H9 (cell line): ENCODE measurements around the gene HMGCL. TPM values are rescaled to one million over a fixed set of nuclear protein-coding genes. Genes with fewer than 3 reads are reported as not detected.

Source experiments
- DNase-seq: peaks from one replicate; pipeline ENCODE4 v3.0.0-alpha.2; 2017
- H2AFZ ChIP-seq: one replicate; pipeline ENCODE4 v1.6.1; 2013; ENCODE audit warnings: mild to moderate bottlenecking, low read length, control low read depth, moderate library complexity
- H2AK5ac ChIP-seq: 2 replicates; pipeline ENCODE4 v1.6.1; 2013; ENCODE audit warnings: low read length, control low read depth, mixed read lengths; ENCODE audit not compliant: insufficient read length
- H2BK120ac ChIP-seq: one replicate; pipeline ENCODE4 v1.6.1; 2013; ENCODE audit warnings: low read depth, mild to moderate bottlenecking, low read length, control low read depth, inconsistent platforms; ENCODE audit not compliant: poor library complexity, severe bottlenecking
- H2BK12ac ChIP-seq: 2 replicates; pipeline ENCODE4 v1.6.1; 2013; ENCODE audit warnings: low read length, control low read depth, mixed read lengths, low read depth; ENCODE audit not compliant: insufficient read length
- H2BK15ac ChIP-seq: 2 replicates; pipeline ENCODE4 v1.6.1; 2013; ENCODE audit warnings: low read depth, low read length, control low read depth
- H2BK20ac ChIP-seq: one replicate; pipeline ENCODE4 v1.6.1; 2013; ENCODE audit warnings: low read depth, mild to moderate bottlenecking, low read length, control low read depth, inconsistent platforms; ENCODE audit not compliant: poor library complexity, severe bottlenecking
- H2BK5ac ChIP-seq: 2 replicates; pipeline ENCODE4 v1.6.1; 2013; ENCODE audit warnings: low read length, control low read depth, mixed read lengths; ENCODE audit not compliant: insufficient read length
- H3K14ac ChIP-seq: 2 replicates; pipeline ENCODE4 v1.6.1; 2013; ENCODE audit warnings: low read length, control low read depth; ENCODE audit not compliant: insufficient read depth
- H3K18ac ChIP-seq: 2 replicates; pipeline ENCODE4 v1.6.1; 2013; ENCODE audit warnings: low read depth, mild to moderate bottlenecking, mixed read lengths, low read length, control low read depth; ENCODE audit not compliant: insufficient read length
- H3K23ac ChIP-seq: 2 replicates; pipeline ENCODE4 v1.6.1; 2013; ENCODE audit warnings: low read length, control low read depth, mixed read lengths, low read depth; ENCODE audit not compliant: insufficient read length
- H3K23me2 ChIP-seq: 2 replicates; pipeline ENCODE4 v1.6.1; 2013; ENCODE audit warnings: low read depth, mild to moderate bottlenecking, mixed read lengths, low read length, control low read depth; ENCODE audit not compliant: insufficient read length, poor library complexity, severe bottlenecking
- H3K27ac ChIP-seq: 2 replicates; pipeline ENCODE4 v1.5.1; 2013; ENCODE audit warnings: low read length, control low read depth, mixed read lengths, low read depth; ENCODE audit not compliant: insufficient read length
- H3K27me3 ChIP-seq: 2 replicates; pipeline ENCODE4 v1.6.1; 2013; ENCODE audit warnings: low read length, control low read depth, inconsistent platforms; ENCODE audit not compliant: insufficient read depth
- H3K4ac ChIP-seq: 2 replicates; pipeline ENCODE4 v1.6.1; 2013; ENCODE audit warnings: low read depth, mild to moderate bottlenecking, control low read depth, inconsistent platforms, low read length, moderate library complexity
- H3K4me1 ChIP-seq: 2 replicates; pipeline ENCODE4 v1.6.1; 2013; ENCODE audit warnings: low read length, control low read depth, inconsistent platforms; ENCODE audit not compliant: insufficient read depth
- H3K4me2 ChIP-seq: 2 replicates; pipeline ENCODE4 v1.6.1; 2013; ENCODE audit warnings: low read length, control low read depth, mixed read lengths; ENCODE audit not compliant: insufficient read length, insufficient read depth
- H3K56ac ChIP-seq: 2 replicates; pipeline ENCODE4 v1.6.1; 2013; ENCODE audit warnings: low read depth, mild to moderate bottlenecking, mixed read lengths, low read length, control low read depth; ENCODE audit not compliant: insufficient read length
- H3K79me1 ChIP-seq: 2 replicates; pipeline ENCODE4 v1.6.1; 2013; ENCODE audit warnings: low read depth, mild to moderate bottlenecking, moderate library complexity, low read length, control low read depth, inconsistent platforms; ENCODE audit not compliant: insufficient read depth, poor library complexity, severe bottlenecking
- H3K79me2 ChIP-seq: 2 replicates; pipeline ENCODE4 v1.6.1; 2013; ENCODE audit warnings: low read length, control low read depth, inconsistent platforms; ENCODE audit not compliant: insufficient read depth
- H3K9ac ChIP-seq: 2 replicates; pipeline ENCODE4 v1.6.1; 2013; ENCODE audit warnings: low read length, control low read depth, mixed read lengths; ENCODE audit not compliant: insufficient read length; ENCODE audit errors: extremely low read depth
- H3K9me3 ChIP-seq: one replicate; pipeline ENCODE4 v1.6.1; 2013; ENCODE audit warnings: low read depth, low read length, inconsistent platforms; ENCODE audit not compliant: control insufficient read depth
- H3T11ph ChIP-seq: one replicate; pipeline ENCODE4 v1.6.1; 2013; ENCODE audit warnings: mild to moderate bottlenecking, low read length, control low read depth, inconsistent platforms
- H4K20me1 ChIP-seq: one replicate; pipeline ENCODE4 v1.6.1; 2013; ENCODE audit not compliant: control insufficient read depth, insufficient read length, insufficient read depth
- H4K5ac ChIP-seq: 2 replicates; pipeline ENCODE4 v1.6.1; 2013; ENCODE audit warnings: low read depth, mild to moderate bottlenecking, mixed read lengths, low read length, control low read depth; ENCODE audit not compliant: insufficient read length
- H4K8ac ChIP-seq: replicated peaks from 2 replicates; pipeline ENCODE4 v1.6.1; 2013; ENCODE audit warnings: low read length, control low read depth, mixed read lengths, low read depth; ENCODE audit not compliant: insufficient read length
- H4K91ac ChIP-seq: 2 replicates; pipeline ENCODE4 v1.6.1; 2013; ENCODE audit warnings: low read depth, mild to moderate bottlenecking, moderate library complexity, mixed read lengths, low read length, control low read depth; ENCODE audit not compliant: insufficient read length
- H3K27ac Mint-ChIP-seq, 3 experiments: 2 replicates in 2 of 3; 3 replicates in 1 of 3; pipeline ENCODE4 v1.8.0; 2020 to 2021; ENCODE audit warnings: mixed read lengths in 3 of 3, mild to moderate bottlenecking in 1 of 3, moderate library complexity in 1 of 3
- H3K27me3 Mint-ChIP-seq: 2 replicates; pipeline ENCODE4 v1.8.0; 2021; ENCODE audit warnings: low read depth, mild to moderate bottlenecking, moderate library complexity, mixed read lengths
- H3K36me3 Mint-ChIP-seq, 3 experiments: 2 replicates in 2 of 3; 3 replicates in 1 of 3; pipeline ENCODE4 v1.8.0; 2020 to 2021; ENCODE audit warnings: low read depth in 3 of 3, mixed read lengths in 3 of 3; ENCODE audit not compliant: insufficient read depth in 1 of 3
- H3K4me1 Mint-ChIP-seq, 2 experiments: 2 replicates each; pipeline ENCODE4 v1.8.0; 2020; ENCODE audit warnings: mixed read lengths in 2 of 2
- H3K4me3 Mint-ChIP-seq, 2 experiments: 2 replicates in 1 of 2; 3 replicates in 1 of 2; pipeline ENCODE4 v1.8.0; 2020 to 2021; ENCODE audit warnings: mild to moderate bottlenecking in 2 of 2, mixed read lengths in 2 of 2, moderate library complexity in 1 of 2
- H3K9me3 Mint-ChIP-seq, 2 experiments: 2 replicates in 1 of 2; 3 replicates in 1 of 2; pipeline ENCODE4 v1.8.0; 2020; ENCODE audit warnings: mild to moderate bottlenecking in 2 of 2, mixed read lengths in 2 of 2, moderate library complexity in 1 of 2
- WGBS: extraction: QIAGEN DNeasy Blood & Tissue Kit; methylation state at CpG from one replicate; pipeline ENCODE4 v1.1.7; 2013; ENCODE audit warnings: missing lambda C conversion rate, low lambda C conversion rate, mixed read lengths; ENCODE audit not compliant: insufficient read length; ENCODE audit errors: extremely low coverage; 5-methylcytosine and 5-hydroxymethylcytosine counted together
- total RNA-seq: library from RNA; stranded (reverse); gene quantifications from 2 replicates; pipeline ENCODE4 v1.2.1, GENCODE V29; 2021
- TF ChIP-seq, protein P1 (sequence below): fragments of 200-600 bp; sonication (generic); conservative IDR thresholded peaks from 3 replicates; pipeline ENCODE4 v1.8.0; 2021; ENCODE audit warnings: antibody characterized with exemption, mild to moderate bottlenecking

The HMGCL gene
- total RNA-seq, 1 experiment from 2014 or later: 15.9 TPM

DNA sequence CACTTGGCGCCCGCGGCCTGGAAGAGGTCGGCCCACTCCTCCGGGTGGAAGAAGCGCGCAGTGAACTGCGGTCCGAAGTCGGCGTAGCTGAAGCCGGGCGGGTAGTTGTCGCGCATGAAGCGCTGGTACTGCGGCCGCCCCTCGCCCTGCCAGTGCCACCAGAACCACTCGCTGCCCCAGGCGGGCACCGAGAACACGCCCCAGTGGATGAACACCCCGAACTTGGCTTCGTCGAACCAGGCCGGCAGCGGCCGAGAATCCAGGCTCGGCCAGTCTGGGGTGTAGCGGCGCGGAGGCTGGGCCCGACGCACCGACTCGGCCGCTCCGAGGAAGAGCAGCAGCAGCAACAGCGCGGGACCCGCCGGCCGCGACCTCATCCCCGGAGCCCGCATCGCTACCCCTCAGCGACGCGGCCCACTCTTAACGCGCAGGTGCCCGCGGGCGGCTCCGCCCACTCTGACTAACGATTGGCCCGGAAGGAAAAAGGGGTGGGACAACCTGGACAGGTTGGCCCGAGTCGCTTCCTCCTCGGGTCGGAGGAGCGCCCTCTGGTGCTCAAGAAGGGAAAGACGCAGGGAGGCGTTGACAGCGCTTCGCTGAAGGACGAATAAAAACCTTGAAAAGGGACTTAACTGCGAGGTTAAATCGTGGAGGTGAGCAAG, 42.8 kb upstream of the HMGCL start, which contains the start of gene FUCA1:
FUCA1 (minus strand) TSS at position 396 of the 662 bp plus-strand sequence; CDS start at position 392, 4 bp downstream.
- Histone ChIP-seq H3K14ac (no peak within 1 kb of the TSS), H2BK5ac (no peak within 1 kb of the TSS), H3K4me2 (peak within 1 kb of the TSS; percentile 48), H2BK15ac (no peak within 1 kb of the TSS; the same call in 1 of the 2 replicates), H2BK20ac (no peak within 1 kb of the TSS), H4K8ac (no peak within 1 kb of the TSS), H3K9ac (no peak within 1 kb of the TSS), H3K9me3 (no peaks in the 10 kb centered on the region), H2AK5ac (no peak within 1 kb of the TSS), H2BK120ac (no peak within 1 kb of the TSS), H4K20me1 (no peaks in the 10 kb centered on the region), H3K27ac (no peak within 1 kb of the TSS), H3K23ac (no peak within 1 kb of the TSS), H3K4me1 (no peaks in the 10 kb centered on the region), H3T11ph (no peak within 1 kb of the TSS), H4K5ac (no peak within 1 kb of the TSS), H3K18ac (no peak within 1 kb of the TSS), H3K27me3 (peaks cover 3% of the 10 kb centered on the region; the same call in 1 of the 2 replicates), H3K56ac (no peak within 1 kb of the TSS), H2AFZ (no peak within 1 kb of the TSS), H3K79me1 (no peaks in the 10 kb centered on the region), H2BK12ac (no peak within 1 kb of the TSS), H3K4ac (no peak within 1 kb of the TSS), H3K23me2 (peaks cover 6% of the 10 kb centered on the region), H3K79me2 (no peaks in the 10 kb centered on the region), H4K91ac (no peak within 1 kb of the TSS)
- TF ChIP-seq, protein P1, sequence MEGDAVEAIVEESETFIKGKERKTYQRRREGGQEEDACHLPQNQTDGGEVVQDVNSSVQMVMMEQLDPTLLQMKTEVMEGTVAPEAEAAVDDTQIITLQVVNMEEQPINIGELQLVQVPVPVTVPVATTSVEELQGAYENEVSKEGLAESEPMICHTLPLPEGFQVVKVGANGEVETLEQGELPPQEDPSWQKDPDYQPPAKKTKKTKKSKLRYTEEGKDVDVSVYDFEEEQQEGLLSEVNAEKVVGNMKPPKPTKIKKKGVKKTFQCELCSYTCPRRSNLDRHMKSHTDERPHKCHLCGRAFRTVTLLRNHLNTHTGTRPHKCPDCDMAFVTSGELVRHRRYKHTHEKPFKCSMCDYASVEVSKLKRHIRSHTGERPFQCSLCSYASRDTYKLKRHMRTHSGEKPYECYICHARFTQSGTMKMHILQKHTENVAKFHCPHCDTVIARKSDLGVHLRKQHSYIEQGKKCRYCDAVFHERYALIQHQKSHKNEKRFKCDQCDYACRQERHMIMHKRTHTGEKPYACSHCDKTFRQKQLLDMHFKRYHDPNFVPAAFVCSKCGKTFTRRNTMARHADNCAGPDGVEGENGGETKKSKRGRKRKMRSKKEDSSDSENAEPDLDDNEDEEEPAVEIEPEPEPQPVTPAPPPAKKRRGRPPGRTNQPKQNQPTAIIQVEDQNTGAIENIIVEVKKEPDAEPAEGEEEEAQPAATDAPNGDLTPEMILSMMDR: peak; percentile 96
- Mint-ChIP-seq H3K4me1 (peaks cover 5 to 14% of the 10 kb centered on the region in 2 experiments), H3K4me3 (peak within 1 kb of the TSS; percentile 69 to 84), H3K27ac (no peak within 1 kb of the TSS; a peak in 1 of 7 replicates), H3K9me3 (peaks cover 0 to 3% of the 10 kb centered on the region in 2 experiments; a peak in 1 of 5 replicates), H3K27me3 (peaks cover 38% of the 10 kb centered on the region), H3K36me3 (peaks cover 0 to 3% (median 0%) of the 10 kb centered on the region in 3 experiments; a peak in 1 of 7 replicates)
- peak; percentile 97 for DNase-seq
- no CpG with 5 or more reads among the region's 71 CpGs for WGBS
